ENCODE measurements around the gene MAN1C1.

Gene MAN1C1

GRCh38 chr1:25711555-25712298 is 95.1 kb downstream of the MAN1C1 start:
- CTCF ChIA-PET, result interaction anchor here (0.6 kb wide), 1 partner anchor 13 kb away, joined by 5 read pairs; no protein-coding TSS in a partner anchor

DNA sequence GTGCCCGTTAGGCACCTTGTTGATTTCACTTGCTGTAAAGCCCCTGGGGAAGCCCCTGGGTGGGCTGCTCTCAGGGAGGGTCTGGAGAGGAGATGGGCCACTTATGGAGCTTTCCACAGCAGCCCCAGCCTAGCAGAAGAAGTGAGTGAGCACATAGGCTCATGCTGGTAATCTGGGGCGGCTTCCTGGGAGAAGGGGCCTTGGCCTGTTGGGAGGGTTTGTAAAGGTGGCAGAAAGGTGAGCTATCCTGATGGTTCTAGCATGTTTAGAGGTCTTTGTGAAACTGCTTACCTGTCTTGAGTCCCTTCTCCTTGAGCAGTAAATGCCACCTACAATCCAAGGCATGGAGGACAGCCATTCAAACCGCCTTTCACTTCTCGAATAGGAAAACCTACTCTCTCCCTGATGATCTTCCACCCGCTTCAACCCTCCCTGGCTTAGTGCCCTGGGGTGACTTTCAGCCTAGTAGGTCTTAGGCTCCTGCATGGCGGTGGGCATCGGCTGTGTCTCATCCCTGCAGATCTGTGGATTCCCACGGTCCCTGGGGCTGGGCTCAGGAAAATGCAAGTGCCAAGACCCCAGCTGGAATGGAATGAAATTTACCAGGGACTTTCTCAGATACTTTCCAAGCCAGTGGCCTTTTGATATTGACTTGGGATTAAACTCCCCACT is 95.8 kb downstream of the MAN1C1 start:
- no peak for DNase-seq (ENCODE audit: low spot score)
- ChIA-PET CTCF (no interaction called here), POLR2A (ENCODE audit: low non-redundant PET) (no interaction called here)
- no peak overlapping the region for H3K27ac ChIP-seq
- no peak for TF ChIP-seq CTCF (conservative IDR thresholded peaks at IDR 0.05; ENCODE audit: low read depth)

More at GRCh38 chr1:25711555-25712298, 95.1 kb downstream of the MAN1C1 start:
- no peak for DNase-seq (ENCODE audit: low spot score)
- POLR2A ChIA-PET (ENCODE audit: low non-redundant PET), result no interaction called here
- no peak for TF ChIP-seq CTCF (conservative IDR thresholded peaks at IDR 0.05; ENCODE audit: low read depth)
- H3K27ac ChIP-seq, result no peak overlapping the region

- CTCF ChIA-PET, result no interaction called here
These were observed 97.4 kb downstream of the MAN1C1 start for GRCh38 chr1:25713961-25714360.

DNA sequence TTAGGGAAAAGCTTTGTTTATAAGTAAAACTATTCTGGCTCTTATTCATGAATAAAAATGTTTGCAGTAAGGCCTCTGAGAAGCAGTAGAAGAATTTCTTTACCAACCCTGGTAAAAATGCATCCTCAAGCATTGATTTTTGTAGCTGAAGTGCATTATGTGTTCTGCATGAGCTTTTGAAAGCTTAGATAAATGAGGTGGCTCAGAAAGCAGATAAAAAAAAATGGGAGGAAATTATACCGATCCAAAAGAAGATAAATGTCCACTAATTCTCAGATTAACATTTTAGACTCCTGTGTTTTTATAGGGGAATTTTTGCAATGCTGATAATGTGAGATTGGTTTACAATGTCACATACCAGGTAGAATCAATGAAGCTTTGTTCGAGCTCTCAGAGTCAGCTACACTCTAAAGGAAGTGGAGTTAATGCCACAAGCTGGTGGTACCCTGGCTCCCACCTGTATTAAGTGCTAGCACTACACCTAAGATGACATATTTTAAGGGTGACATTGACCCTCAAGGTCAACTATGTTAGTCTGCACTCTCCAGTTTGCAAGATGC is 97.9 kb downstream of the MAN1C1 start:
- POLR2A ChIA-PET (ENCODE audit: low non-redundant PET), result no interaction called here
- TF ChIP-seq CTCF (conservative IDR thresholded peaks at IDR 0.05; ENCODE audit: low read depth), result no peak
- CTCF ChIA-PET, result no interaction called here
- no peak overlapping the region for H3K27ac ChIP-seq
- no peak for DNase-seq (ENCODE audit: low spot score)

More at GRCh38 chr1:25713961-25714360, 97.4 kb downstream of the MAN1C1 start:
- H3K27ac ChIP-seq, result no peak overlapping the region
- DNase-seq (ENCODE audit: low spot score), result no peak
- POLR2A ChIA-PET (ENCODE audit: low non-redundant PET), result no interaction called here
- TF ChIP-seq CTCF (conservative IDR thresholded peaks at IDR 0.05; ENCODE audit: low read depth), result no peak

DNA sequence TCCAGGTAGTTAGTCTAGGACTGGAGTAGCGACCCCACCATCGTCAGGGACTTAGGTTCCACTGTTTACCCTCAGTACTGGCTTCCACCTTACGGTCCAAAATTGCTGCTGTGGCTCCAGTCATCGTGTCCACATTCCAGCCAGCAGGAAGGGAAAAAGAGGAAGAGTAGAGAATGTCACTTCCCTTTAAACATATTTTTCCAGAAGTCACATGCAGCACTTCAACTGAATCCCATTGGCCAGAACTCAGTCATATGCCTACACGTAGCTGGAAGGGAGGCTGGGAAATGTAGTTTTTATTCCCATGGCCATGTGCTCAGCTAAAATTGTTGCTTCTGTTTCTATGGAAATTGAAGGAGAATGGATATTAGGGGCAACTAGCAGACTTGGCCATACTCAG is 99.3 kb downstream of the MAN1C1 start:
- no peak overlapping the region for H3K27ac ChIP-seq
- POLR2A ChIA-PET (ENCODE audit: low non-redundant PET), result no interaction called here
- TF ChIP-seq CTCF (conservative IDR thresholded peaks at IDR 0.05; ENCODE audit: low read depth), result no peak
- CTCF ChIA-PET, result no interaction called here
- no peak for DNase-seq (ENCODE audit: low spot score)

DNA sequence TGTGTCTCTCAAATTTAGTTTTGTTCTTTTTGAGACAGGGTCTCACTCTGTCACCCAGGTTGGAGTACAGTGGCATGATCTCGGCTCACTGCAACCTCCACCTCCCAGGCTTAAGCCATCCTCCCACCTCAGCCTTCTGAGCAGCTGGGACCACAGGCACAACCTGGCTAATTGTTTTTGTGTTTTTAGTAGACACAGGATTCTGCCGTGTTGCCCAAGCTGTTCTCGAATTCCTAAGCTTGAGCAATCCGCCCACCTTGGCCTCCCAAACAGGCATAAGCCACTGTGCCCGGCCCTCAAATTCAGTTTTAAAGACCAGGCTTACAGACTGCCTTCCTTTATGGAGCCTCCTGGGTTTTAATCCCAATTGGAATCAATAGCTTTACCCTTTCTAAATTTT is 99.7 kb downstream of the MAN1C1 start:
- H3K27ac ChIP-seq, result no peak overlapping the region
- ChIA-PET POLR2A (ENCODE audit: low non-redundant PET) (no interaction called here), CTCF (no interaction called here)
- TF ChIP-seq CTCF (conservative IDR thresholded peaks at IDR 0.05; ENCODE audit: low read depth), result no peak
- no peak for DNase-seq (ENCODE audit: low spot score)

Measured in RWPE1 (cell line).